NCI-H446 treated with DMSO at 0.1 percent for 48 hours (cell line): ENCODE data around the gene SPA17.

Source experiments
- DNase-seq: peaks from one replicate; lab custom pipeline; 2025; lab: John Stamatoyannopoulos, UW

Gene SPA17

GRCh38 chr11:124724979-124725718, 51.4 kb downstream of the SPA17 start:
- DNase-seq = no peak

GRCh38 chr11:124725719-124726105, 52.0 kb downstream of the SPA17 start:
- DNase-seq = no peak

GRCh38 chr11:124727474-124727873, 53.8 kb downstream of the SPA17 start:
- no peak for DNase-seq

GRCh38 chr11:124728134-124728533, 54.4 kb downstream of the SPA17 start:
- DNase-seq = no peak

- DNase-seq = no peak
These were observed 55.9 kb downstream of the SPA17 start for GRCh38 chr11:124729571-124729970.

GRCh38 chr11:124732230-124732629, 58.5 kb downstream of the SPA17 start:
- DNase-seq = no peak

GRCh38 chr11:124736736-124737135, 63.0 kb downstream of the SPA17 start:
- DNase-seq = no peak

GRCh38 chr11:124737638-124738305, 64.1 kb downstream of the SPA17 start:
- no peak for DNase-seq

GRCh38 chr11:124738713-124739478, 65.2 kb downstream of the SPA17 start:
- DNase-seq = no peak

GRCh38 chr11:124739479-124740276, 66.0 kb downstream of the SPA17 start, which contains the start of gene NRGN:
TSS of gene NRGN (plus strand) at chr11:124739942. CDS start at chr11:124740085, 143 bp downstream.
- DNase-seq = peak; percentile 72

GRCh38 chr11:124740277-124740882, 66.7 kb downstream of the SPA17 start:
- no peak for DNase-seq

GRCh38 chr11:124742555-124742954, 68.9 kb downstream of the SPA17 start:
- no peak for DNase-seq

- no peak for DNase-seq
These were observed 69.3 kb downstream of the SPA17 start for GRCh38 chr11:124743050-124743449.

GRCh38 chr11:124745270-124745834, 71.6 kb downstream of the SPA17 start:
- DNase-seq = no peak

GRCh38 chr11:124745835-124746620, 72.3 kb downstream of the SPA17 start:
- DNase-seq = no peak

GRCh38 chr11:124746621-124747243, 73.0 kb downstream of the SPA17 start:
- DNase-seq = no peak
